ENCODE data around the gene XPO1.
"Not testable (repeated sequence)": the region's sequence is repeated elsewhere in the genome, so short reads cannot be mapped to it uniquely, and the experiment has no call there.

Gene XPO1

DNA sequence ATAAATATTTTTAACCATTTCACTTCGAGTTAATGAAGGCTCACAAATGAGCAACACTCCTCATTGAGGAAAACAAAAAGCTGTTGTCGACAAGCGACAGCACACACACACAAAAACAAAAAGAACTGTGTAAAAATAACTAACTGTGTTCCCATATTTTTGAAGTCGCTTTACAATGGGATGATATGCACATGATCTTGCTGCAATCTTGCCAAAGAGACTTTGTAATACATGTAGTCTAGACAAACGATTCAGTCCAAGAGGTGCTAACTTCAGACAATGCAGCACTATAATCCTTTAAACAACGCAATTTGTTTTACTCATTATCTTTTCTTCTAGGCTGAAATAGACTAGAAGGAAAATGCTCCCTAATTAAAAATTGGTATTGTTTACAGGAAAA lies 60.1 kb downstream of the XPO1 start:
- peaks cover 63% of the 10 kb centered on the region for H3K36me3 ChIP-seq (ENCODE audit: insufficient read depth, low read length)
- DNase-seq (no peak), ATAC-seq (ENCODE audit: insufficient read depth, low read depth) (no peak)
- peaks cover 2% of the 10 kb centered on the region; the same call in 1 of the 2 replicates for H3K79me2 ChIP-seq (ENCODE audit: insufficient read depth, low read length)
- no peak overlapping the region for H3K4me2 ChIP-seq (ENCODE audit: insufficient read depth, low read length)
- H3K4me3 ChIP-seq (ENCODE audit: low read depth in 1 of 2, low read length in 2 of 2), result no peak overlapping the region
- no peak overlapping the region for H2AFZ ChIP-seq (ENCODE audit: low read depth, low read length)
- TF ChIP-seq, protein P1, sequence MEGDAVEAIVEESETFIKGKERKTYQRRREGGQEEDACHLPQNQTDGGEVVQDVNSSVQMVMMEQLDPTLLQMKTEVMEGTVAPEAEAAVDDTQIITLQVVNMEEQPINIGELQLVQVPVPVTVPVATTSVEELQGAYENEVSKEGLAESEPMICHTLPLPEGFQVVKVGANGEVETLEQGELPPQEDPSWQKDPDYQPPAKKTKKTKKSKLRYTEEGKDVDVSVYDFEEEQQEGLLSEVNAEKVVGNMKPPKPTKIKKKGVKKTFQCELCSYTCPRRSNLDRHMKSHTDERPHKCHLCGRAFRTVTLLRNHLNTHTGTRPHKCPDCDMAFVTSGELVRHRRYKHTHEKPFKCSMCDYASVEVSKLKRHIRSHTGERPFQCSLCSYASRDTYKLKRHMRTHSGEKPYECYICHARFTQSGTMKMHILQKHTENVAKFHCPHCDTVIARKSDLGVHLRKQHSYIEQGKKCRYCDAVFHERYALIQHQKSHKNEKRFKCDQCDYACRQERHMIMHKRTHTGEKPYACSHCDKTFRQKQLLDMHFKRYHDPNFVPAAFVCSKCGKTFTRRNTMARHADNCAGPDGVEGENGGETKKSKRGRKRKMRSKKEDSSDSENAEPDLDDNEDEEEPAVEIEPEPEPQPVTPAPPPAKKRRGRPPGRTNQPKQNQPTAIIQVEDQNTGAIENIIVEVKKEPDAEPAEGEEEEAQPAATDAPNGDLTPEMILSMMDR (IDR thresholded peaks at IDR 0.05; ENCODE audit: borderline replicate concordance, extremely low read depth, low read length, poor library complexity, severe bottlenecking), result no peak
- TF ChIP-seq EZH2 (IDR thresholded peaks at IDR 0.05; ENCODE audit: borderline replicate concordance, low read depth, low read length, severe bottlenecking), result no peak
- H4K20me1 ChIP-seq (ENCODE audit: insufficient read depth, low read length), result peaks cover 5% of the 10 kb centered on the region; the same call in 1 of the 2 replicates
- H3K9ac ChIP-seq (ENCODE audit: low read depth, low read length), result no peak overlapping the region
- H3K27me3 ChIP-seq (ENCODE audit: insufficient read depth, low read length, poor library complexity), result no peaks in the 10 kb centered on the region
- H3K27ac ChIP-seq (ENCODE audit: low read length), result no peak overlapping the region
- no peaks in the 10 kb centered on the region for H3K9me3 ChIP-seq (ENCODE audit: insufficient read depth, low read length, severe bottlenecking)
- no peaks in the 10 kb centered on the region for H3K4me1 ChIP-seq (ENCODE audit: insufficient read depth, low read length)

DNA sequence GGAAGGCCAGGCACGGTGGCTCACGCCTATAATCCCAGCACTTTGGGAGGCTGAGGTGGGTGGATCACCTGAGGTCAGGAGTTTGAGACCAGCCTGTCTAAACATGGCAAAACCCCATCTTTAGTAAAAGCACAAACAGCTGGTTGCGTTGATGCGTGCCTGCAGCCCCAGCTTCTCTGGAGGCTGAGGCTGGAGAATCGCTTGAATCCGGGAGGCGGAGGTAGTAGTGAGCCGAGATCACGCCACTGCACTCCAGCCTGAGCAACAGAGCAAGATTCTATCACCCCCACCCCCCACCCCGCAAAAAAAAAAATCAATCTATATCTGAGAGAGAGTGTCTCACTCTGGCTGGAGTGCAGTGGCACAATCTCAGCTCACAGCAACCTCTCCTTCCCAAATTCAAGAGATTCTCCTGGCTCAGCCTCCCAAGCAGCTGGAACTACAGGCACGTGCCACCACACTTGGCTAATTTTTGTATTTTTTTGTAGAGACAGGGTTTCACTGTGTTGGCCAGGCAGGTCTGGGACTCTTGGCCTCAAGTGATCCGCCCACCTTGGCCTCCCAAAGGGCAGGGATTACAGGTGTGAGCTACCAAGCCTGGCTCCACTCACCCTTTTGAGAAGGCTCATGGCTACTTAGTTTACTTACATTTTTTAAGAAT lies 61.1 kb downstream of the XPO1 start:
- peaks cover 57% of the 10 kb centered on the region for H3K36me3 ChIP-seq (ENCODE audit: insufficient read depth, low read length)
- not testable (repeated sequence) for H3K4me2 ChIP-seq (ENCODE audit: insufficient read depth, low read length); H3K4me3 ChIP-seq (ENCODE audit: low read depth in 1 of 2, low read length in 2 of 2); DNase-seq; H3K27me3 ChIP-seq (ENCODE audit: insufficient read depth, low read length, poor library complexity); H3K9ac ChIP-seq (ENCODE audit: low read depth, low read length); H3K79me2 ChIP-seq (ENCODE audit: insufficient read depth, low read length); H4K20me1 ChIP-seq (ENCODE audit: insufficient read depth, low read length); H3K4me1 ChIP-seq (ENCODE audit: insufficient read depth, low read length); H3K27ac ChIP-seq (ENCODE audit: low read length); H2AFZ ChIP-seq (ENCODE audit: low read depth, low read length); H3K9me3 ChIP-seq (ENCODE audit: insufficient read depth, low read length, severe bottlenecking)
- peak; percentile 5; the same call in 1 of the 3 replicates for ATAC-seq (ENCODE audit: insufficient read depth, low read depth)

DNA sequence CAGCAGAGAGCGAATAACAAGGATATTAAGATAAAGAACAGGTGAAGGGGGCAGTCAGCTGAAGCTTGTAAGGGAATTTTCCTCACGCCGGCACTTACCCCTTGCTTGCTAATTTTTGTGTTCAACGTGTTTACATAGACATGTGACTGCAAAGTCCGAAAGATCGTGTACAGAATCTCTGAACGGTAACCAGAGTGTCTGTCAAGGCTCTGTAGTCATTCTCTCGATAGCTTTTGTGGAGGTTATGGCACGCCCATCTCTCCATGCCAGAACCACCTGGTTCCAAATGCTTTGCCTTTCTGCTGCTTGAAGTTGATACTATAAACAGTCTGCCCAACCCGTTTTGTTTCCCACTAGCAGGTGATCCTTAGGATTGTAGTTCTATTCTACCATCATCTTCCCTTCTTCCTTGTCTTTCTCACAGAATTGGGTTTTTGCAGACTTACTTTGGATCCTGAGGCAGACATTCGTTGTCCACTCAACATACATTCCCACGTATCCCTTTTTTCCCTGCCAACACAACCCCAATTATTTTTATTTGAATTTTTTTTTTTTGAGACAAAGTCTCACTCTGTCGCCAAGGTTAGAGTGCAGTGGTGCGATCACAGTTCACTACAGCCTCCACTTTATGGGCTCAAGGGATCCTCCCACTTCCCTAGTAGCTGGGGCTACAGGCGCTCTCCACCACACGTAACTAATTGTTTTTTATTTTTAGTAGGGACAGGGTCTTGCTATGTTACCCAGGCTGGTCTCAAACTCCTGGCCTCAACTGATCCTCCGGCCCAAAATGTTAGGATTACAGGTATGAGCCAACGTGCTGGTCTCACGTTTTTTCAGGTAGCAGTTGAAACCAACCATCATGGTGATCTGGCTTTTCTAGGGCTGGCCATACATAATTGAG lies 66.0 kb downstream of the XPO1 start:
- H3K4me2 ChIP-seq (ENCODE audit: insufficient read depth, low read length), result peak overlapping the region; percentile 85
- H3K4me1 ChIP-seq (ENCODE audit: insufficient read depth, low read length), result peaks cover 34% of the 10 kb centered on the region
- DNase-seq (peak; percentile 41), ATAC-seq (ENCODE audit: insufficient read depth, low read depth) (no peak)
- H4K20me1 ChIP-seq (ENCODE audit: insufficient read depth, low read length), result peaks cover 13% of the 10 kb centered on the region; the same call in 1 of the 2 replicates
- peaks cover 49% of the 10 kb centered on the region for H3K79me2 ChIP-seq (ENCODE audit: insufficient read depth, low read length)
- peak overlapping the region; percentile 97 for H2AFZ ChIP-seq (ENCODE audit: low read depth, low read length)
- peak overlapping the region; percentile 97 for H3K27ac ChIP-seq (ENCODE audit: low read length)
- H3K9ac ChIP-seq (ENCODE audit: low read depth, low read length), result peak overlapping the region; percentile 92
- no peak for TF ChIP-seq EZH2 (IDR thresholded peaks at IDR 0.05; ENCODE audit: borderline replicate concordance, low read depth, low read length, severe bottlenecking)
- TF ChIP-seq, protein P1 (IDR thresholded peaks at IDR 0.05; ENCODE audit: borderline replicate concordance, extremely low read depth, low read length, poor library complexity, severe bottlenecking), result no peak
- peaks cover 22% of the 10 kb centered on the region for H3K36me3 ChIP-seq (ENCODE audit: insufficient read depth, low read length)
- no peaks in the 10 kb centered on the region for H3K27me3 ChIP-seq (ENCODE audit: insufficient read depth, low read length, poor library complexity)
- H3K4me3 ChIP-seq (ENCODE audit: low read depth in 1 of 2, low read length in 2 of 2), result peak overlapping the region; percentile 67 to 69; a peak in 3 of 4 replicates
- H3K9me3 ChIP-seq (ENCODE audit: insufficient read depth, low read length, severe bottlenecking), result no peaks in the 10 kb centered on the region

Measured in DND-41 (cell line).